ENCODE data around the gene C1orf21. TPM values are rescaled to one million over a fixed set of nuclear protein-coding genes. Genes with fewer than 3 reads are reported as not detected.
A peak's percentile ranks its signal among the peaks of the same experiment; 100 is the strongest.

C1orf21 gene
- total RNA-seq, 2 donors from 2014 or later, result 68.1 to 81.1 TPM

DNA sequence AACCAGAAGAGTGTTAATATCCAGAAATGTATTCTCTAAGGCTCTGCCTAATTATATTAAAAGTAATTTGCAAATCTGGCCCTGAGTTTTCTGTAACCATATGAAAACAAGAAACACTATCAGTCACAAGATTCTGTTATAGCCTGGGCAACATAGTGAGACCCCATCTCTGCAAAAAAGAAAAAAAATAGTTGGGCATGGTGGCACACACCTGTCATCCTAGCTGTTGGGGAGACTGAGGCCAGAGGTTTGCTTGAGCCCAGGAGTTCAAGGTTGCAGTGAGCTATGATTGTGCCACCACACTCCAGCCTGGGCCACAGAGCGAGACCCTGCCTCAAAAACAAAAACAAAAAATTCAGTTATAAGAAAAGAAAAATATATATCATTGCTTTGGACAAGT lies 25.6 kb downstream of the C1orf21 start:
- H3K4me1 ChIP-seq, result no peaks in the 10 kb centered on the region
- H3K27me3 ChIP-seq, result no peaks in the 10 kb centered on the region
- H3K9ac ChIP-seq (ENCODE audit: low read depth in 2 of 2, low read length in 2 of 2), result no peak overlapping the region
- H3K36me3 ChIP-seq, result no peaks in the 10 kb centered on the region
- TF ChIP-seq, protein P1, sequence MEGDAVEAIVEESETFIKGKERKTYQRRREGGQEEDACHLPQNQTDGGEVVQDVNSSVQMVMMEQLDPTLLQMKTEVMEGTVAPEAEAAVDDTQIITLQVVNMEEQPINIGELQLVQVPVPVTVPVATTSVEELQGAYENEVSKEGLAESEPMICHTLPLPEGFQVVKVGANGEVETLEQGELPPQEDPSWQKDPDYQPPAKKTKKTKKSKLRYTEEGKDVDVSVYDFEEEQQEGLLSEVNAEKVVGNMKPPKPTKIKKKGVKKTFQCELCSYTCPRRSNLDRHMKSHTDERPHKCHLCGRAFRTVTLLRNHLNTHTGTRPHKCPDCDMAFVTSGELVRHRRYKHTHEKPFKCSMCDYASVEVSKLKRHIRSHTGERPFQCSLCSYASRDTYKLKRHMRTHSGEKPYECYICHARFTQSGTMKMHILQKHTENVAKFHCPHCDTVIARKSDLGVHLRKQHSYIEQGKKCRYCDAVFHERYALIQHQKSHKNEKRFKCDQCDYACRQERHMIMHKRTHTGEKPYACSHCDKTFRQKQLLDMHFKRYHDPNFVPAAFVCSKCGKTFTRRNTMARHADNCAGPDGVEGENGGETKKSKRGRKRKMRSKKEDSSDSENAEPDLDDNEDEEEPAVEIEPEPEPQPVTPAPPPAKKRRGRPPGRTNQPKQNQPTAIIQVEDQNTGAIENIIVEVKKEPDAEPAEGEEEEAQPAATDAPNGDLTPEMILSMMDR (IDR thresholded peaks at IDR 0.05), result no peak
- no peak for DNase-seq
- no peaks in the 10 kb centered on the region for H3K9me3 ChIP-seq
- no peak overlapping the region for H3K4me3 ChIP-seq
- intact Hi-C loops (cut with DNase I), result no loop called here
- no peak overlapping the region for H3K27ac ChIP-seq

GRCh38 chr1:184416481-184416880 lies 29.7 kb downstream of the C1orf21 start:
- Histone ChIP-seq H3K9me3 (no peaks in the 10 kb centered on the region), H3K27ac (no peak overlapping the region), H3K27me3 (no peaks in the 10 kb centered on the region), H3K4me3 (no peak overlapping the region), H3K36me3 (no peaks in the 10 kb centered on the region), H3K9ac (ENCODE audit: low read depth in 2 of 2, low read length in 2 of 2) (no peak overlapping the region), H3K4me1 (peaks cover 12% of the 10 kb centered on the region)
- intact Hi-C loops (cut with DNase I), result no loop called here
- DNase-seq, result no peak
- TF ChIP-seq, protein P1 (IDR thresholded peaks at IDR 0.05), result no peak

DNA sequence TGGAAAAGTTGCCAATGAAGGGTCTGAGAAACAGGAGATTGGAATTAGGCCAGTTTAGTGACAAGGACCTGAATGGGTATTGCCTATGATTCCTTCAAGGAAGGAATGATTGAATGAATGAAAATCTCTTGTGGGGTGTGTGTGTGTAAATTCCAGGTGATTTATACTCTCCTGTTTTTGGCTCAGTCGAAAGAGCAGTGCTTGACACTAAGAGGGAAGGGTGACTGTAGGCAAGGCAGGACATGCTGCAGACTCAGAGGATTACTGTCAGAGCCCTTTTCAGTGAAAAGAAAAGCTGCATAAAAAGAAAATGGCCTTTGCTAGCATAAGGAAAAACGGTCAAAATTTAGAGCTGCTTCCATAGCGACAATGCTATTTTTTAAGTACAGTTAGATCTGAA lies 30.1 kb downstream of the C1orf21 start:
- intact Hi-C loops (cut with DNase I), result no loop called here
- no peak overlapping the region for H3K27ac ChIP-seq
- no peak for DNase-seq
- H3K9me3 ChIP-seq, result no peaks in the 10 kb centered on the region
- no peaks in the 10 kb centered on the region for H3K36me3 ChIP-seq
- no peaks in the 10 kb centered on the region for H3K27me3 ChIP-seq
- no peak overlapping the region for H3K9ac ChIP-seq (ENCODE audit: low read depth in 2 of 2, low read length in 2 of 2)
- TF ChIP-seq, protein P1 (IDR thresholded peaks at IDR 0.05), result no peak
- H3K4me1 ChIP-seq, result peaks cover 12% of the 10 kb centered on the region
- H3K4me3 ChIP-seq, result no peak overlapping the region

GRCh38 chr1:184417916-184418315 lies 31.1 kb downstream of the C1orf21 start:
- H3K36me3 ChIP-seq, result no peaks in the 10 kb centered on the region
- no peak overlapping the region for H3K27ac ChIP-seq
- H3K4me1 ChIP-seq, result peaks cover 12% of the 10 kb centered on the region
- no peak overlapping the region for H3K4me3 ChIP-seq
- intact Hi-C loops (cut with DNase I), result no loop called here
- TF ChIP-seq, protein P1 (IDR thresholded peaks at IDR 0.05), result no peak
- H3K9me3 ChIP-seq, result no peaks in the 10 kb centered on the region
- H3K9ac ChIP-seq (ENCODE audit: low read depth in 2 of 2, low read length in 2 of 2), result no peak overlapping the region
- DNase-seq, result no peak
- H3K27me3 ChIP-seq, result no peaks in the 10 kb centered on the region

DNA sequence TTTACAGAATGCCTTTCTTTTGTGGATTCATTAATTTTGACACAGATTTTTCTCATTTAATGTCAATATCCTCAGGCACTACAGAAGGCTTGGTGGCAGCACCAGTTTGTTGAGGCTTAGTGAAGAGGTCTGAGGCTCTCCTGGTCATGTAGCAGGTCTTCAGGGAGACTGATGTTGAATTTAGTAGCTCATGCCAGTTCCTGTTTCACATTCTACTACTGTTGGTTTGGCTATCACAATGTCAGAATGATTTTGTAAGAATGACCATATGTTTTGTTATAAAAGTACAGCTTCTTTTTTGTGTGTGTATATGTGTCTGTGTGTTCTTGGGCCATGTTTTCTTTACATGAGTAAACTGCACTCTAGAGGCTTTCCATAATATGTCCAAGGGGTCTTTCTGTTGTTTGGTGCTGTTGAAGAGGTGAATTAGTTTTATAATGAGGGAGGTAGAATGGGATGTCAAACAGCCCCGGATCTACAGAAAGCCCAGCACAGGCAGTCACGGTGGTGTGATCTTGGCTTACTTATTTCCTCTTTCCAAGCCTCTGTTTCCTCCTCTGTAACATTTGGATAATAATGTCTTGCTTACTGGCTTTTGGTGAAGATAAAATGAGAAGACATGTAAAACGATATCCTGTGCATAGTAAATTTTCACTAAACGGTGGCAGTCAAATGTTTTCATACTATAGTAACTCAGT lies 32.0 kb downstream of the C1orf21 start:
- TF ChIP-seq, protein P1 (IDR thresholded peaks at IDR 0.05), result no peak
- no peaks in the 10 kb centered on the region for H3K36me3 ChIP-seq
- intact Hi-C loops (cut with DNase I), result no loop called here
- H3K27ac ChIP-seq, result peak overlapping the region; percentile 75
- H3K9me3 ChIP-seq, result no peaks in the 10 kb centered on the region
- no peak overlapping the region for H3K9ac ChIP-seq (ENCODE audit: low read depth in 2 of 2, low read length in 2 of 2)
- H3K4me3 ChIP-seq, result no peak overlapping the region
- H3K27me3 ChIP-seq, result no peaks in the 10 kb centered on the region
- peaks cover 12% of the 10 kb centered on the region for H3K4me1 ChIP-seq
- DNase-seq, result no peak
